A549 (cell line): Measurements from ENCODE around the gene F2RL3. TPM values are rescaled to one million over a fixed set of nuclear protein-coding genes. Genes with fewer than 3 reads are reported as not detected.

Source experiments
- ATAC-seq, 2 experiments: fragments of 200-7000 bp in 1 of 2; fragments of >200 bp in 1 of 2; cut with Nextera tagmentation in 1 of 2; cut with Tn5 transposase in 1 of 2; 3 replicates each; pipeline versions ENCODE4 v1.8.0 to v1.9.1; 2018 to 2020; ENCODE audit warnings: mild to moderate bottlenecking in 1 of 2, moderate library complexity in 1 of 2
- CTCF ChIA-PET: fragments of 300-600 bp; sonication (Branson Sonifier 250); formaldehyde crosslinking; extraction: SDS; loops from one replicate; lab custom pipeline; 2021; ENCODE audit warnings: antibody characterized with exemption, inconsistent platforms; lab: Yijun Ruan, JAX
- POLR2A ChIA-PET: fragments of 350-600 bp; formaldehyde crosslinking; extraction: SDS; loops from one replicate; lab custom pipeline; 2021; ENCODE audit warnings: antibody characterized with exemption, inconsistent platforms; lab: Yijun Ruan, JAX
- DNase-seq, 2 experiments: peaks; one replicate each; pipeline versions ENCODE4 v3.0.0 to v3.0.0-alpha.2; 2011 to 2016; ENCODE audit warnings: low read depth in 1 of 2, low spot score in 1 of 2
- FAIRE-seq: peaks from 2 replicates; lab custom pipeline; 2011; peaks lifted over from hg19 to GRCh38; lab: Jason Lieb, UNC
- H3K27ac ChIP-seq, 2 experiments: fragments of >200 bp; sonication (Bioruptor Twin); formaldehyde crosslinking; 3 replicates each; pipeline ENCODE4 v1.5.1; 2016 to 2017
- H3K4me1 ChIP-seq: fragments of >200 bp; sonication (Bioruptor Twin); formaldehyde crosslinking; 3 replicates; pipeline ENCODE4 v1.6.1; 2016
- H3K4me2 ChIP-seq: fragments of >200 bp; sonication (Bioruptor Twin); formaldehyde crosslinking; 3 replicates; pipeline ENCODE4 v1.6.1; 2016
- H3K4me3 ChIP-seq: fragments of >200 bp; sonication (Bioruptor Twin); formaldehyde crosslinking; 3 replicates; pipeline ENCODE4 v1.5.1; 2016
- H3K9me3 ChIP-seq: fragments of >200 bp; sonication (Bioruptor Twin); formaldehyde crosslinking; 3 replicates; pipeline ENCODE4 v1.6.1; 2016
- ATOH8 ChIP-seq: fragments of 250-450 bp; sonication (Bioruptor Pico); IDR thresholded peaks from 2 replicates; pipeline ENCODE4 v1.5.0; 2020; ENCODE audit warnings: low read depth, mild to moderate bottlenecking, moderate library complexity
- CBX2 ChIP-seq: fragments of 200-600 bp; sonication (generic); IDR thresholded peaks from 2 replicates; pipeline ENCODE4 v1.6.1; 2016; ENCODE audit warnings: low read depth, mild to moderate bottlenecking, borderline replicate concordance
- CBX8 ChIP-seq: fragments of 200-600 bp; sonication (generic); IDR thresholded peaks from 2 replicates; pipeline ENCODE4 v1.6.1; 2016
- CHD4 ChIP-seq: fragments of 200-600 bp; sonication (generic); IDR thresholded peaks from 2 replicates; pipeline ENCODE4 v1.6.1; 2016; ENCODE audit warnings: antibody characterized with exemption, mild to moderate bottlenecking, borderline replicate concordance
- CTCF ChIP-seq: fragments of >200 bp; sonication (Bioruptor Twin); formaldehyde crosslinking; IDR thresholded peaks from 3 replicates; pipeline ENCODE4 v1.5.1; 2016
- E2F6 ChIP-seq: IDR thresholded peaks from 2 replicates; pipeline ENCODE4 v1.6.1; 2012; ENCODE audit warnings: low read depth, borderline replicate concordance
- EHMT2 ChIP-seq: fragments of 200-600 bp; sonication (generic); IDR thresholded peaks from 2 replicates; pipeline ENCODE4 v1.6.1; 2016; ENCODE audit warnings: antibody characterized with exemption, low read depth, mild to moderate bottlenecking, moderate library complexity
- FOSL2 ChIP-seq, 2 experiments: fragments of 450-650 bp in 1 of 2; fragments of >200 bp in 1 of 2; sonication (Bioruptor Twin) in 1 of 2; formaldehyde crosslinking; IDR thresholded peaks; 2 replicates each; pipeline versions ENCODE4 v1.5.0 to v1.6.1; 2016 to 2020; ENCODE audit warnings: mild to moderate bottlenecking in 1 of 2, moderate library complexity in 1 of 2
- FOXS1 ChIP-seq: fragments of 250-450 bp; sonication (Bioruptor Pico); IDR thresholded peaks from 2 replicates; pipeline ENCODE4 v1.5.0; 2020; ENCODE audit warnings: mild to moderate bottlenecking, moderate library complexity
- HDAC2 ChIP-seq: fragments of 200-600 bp; sonication (generic); IDR thresholded peaks from 2 replicates; pipeline ENCODE4 v1.6.1; 2016
- HES2 ChIP-seq: fragments of >200 bp; sonication (Bioruptor Twin); formaldehyde crosslinking; IDR thresholded peaks from 2 replicates; pipeline ENCODE4 v1.6.1; 2016
- JUN ChIP-seq, 2 experiments: fragments of >200 bp; sonication (Bioruptor Twin); formaldehyde crosslinking; IDR thresholded peaks; 2 replicates in 1 of 2; 3 replicates in 1 of 2; pipeline ENCODE4 v1.6.1; 2016 to 2017
- KDM1A ChIP-seq: fragments of 200-600 bp; sonication (generic); IDR thresholded peaks from 2 replicates; pipeline ENCODE4 v1.6.1; 2016; ENCODE audit warnings: low read depth, mild to moderate bottlenecking
- MAZ ChIP-seq: fragments of 150-350 bp; IDR thresholded peaks from 2 replicates; pipeline ENCODE4 v1.6.1; 2014; ENCODE audit warnings: antibody characterized with exemption, low read depth, low read length, borderline replicate concordance
- MYC ChIP-seq: IDR thresholded peaks from 2 replicates; pipeline ENCODE4 v1.6.1; 2012; ENCODE audit warnings: mild to moderate bottlenecking, inconsistent platforms, low read length, improper control_type of control experiment, borderline replicate concordance
- NFE2L2 ChIP-seq: fragments of 150-350 bp; conservative IDR thresholded peaks from 2 replicates; pipeline ENCODE4 v1.6.1; 2014; ENCODE audit warnings: low read length
- NPAS2 ChIP-seq: fragments of 250-450 bp; sonication (Bioruptor Pico); IDR thresholded peaks from 2 replicates; pipeline ENCODE4 v1.8.0; 2022; ENCODE audit warnings: mild to moderate bottlenecking, moderate library complexity, borderline replicate concordance
- RARB ChIP-seq: fragments of 250-450 bp; sonication (Bioruptor Pico); IDR thresholded peaks from 2 replicates; pipeline ENCODE4 v1.8.0; 2021; ENCODE audit warnings: mild to moderate bottlenecking, moderate library complexity
- SMC3 ChIP-seq: fragments of >200 bp; sonication (Bioruptor Twin); formaldehyde crosslinking; IDR thresholded peaks from 3 replicates; pipeline ENCODE4 v1.6.1; 2018; ENCODE audit warnings: inconsistent platforms
- SREBF2 ChIP-seq: fragments of 450-650 bp; IDR thresholded peaks from 2 replicates; pipeline ENCODE4 v1.6.1; 2014; ENCODE audit warnings: mild to moderate bottlenecking, moderate library complexity
- USF2 ChIP-seq: fragments of 450-650 bp; IDR thresholded peaks from 2 replicates; pipeline ENCODE4 v1.6.1; 2014; ENCODE audit warnings: antibody characterized with exemption
- ZNF302 ChIP-seq: fragments of 250-450 bp; sonication (Bioruptor Pico); IDR thresholded peaks from 2 replicates; pipeline ENCODE4 v1.9.0; 2021; ENCODE audit warnings: inconsistent platforms, mild to moderate bottlenecking, moderate library complexity
- ZSCAN20 ChIP-seq: fragments of 250-450 bp; sonication (Bioruptor Pico); IDR thresholded peaks from 2 replicates; pipeline ENCODE4 v1.8.0; 2022; ENCODE audit warnings: mild to moderate bottlenecking, moderate library complexity
- WGBS: methylation state at CpG from one replicate; pipeline ENCODE4 v1.1.6; 2017; ENCODE audit errors: missing lambda C conversion rate; 5-methylcytosine and 5-hydroxymethylcytosine counted together
- polyA plus RNA-seq, 4 experiments: library from polyadenylated mRNA; depleted of rRNA in 3 of 4; stranded (reverse); fragments of >200 nt; fragmentation: RNase III in 1 of 4; extraction: RNeasy Plus Mini Kit Qiagen cat#74134 plus additional on column Dnase treatment in 1 of 4; gene quantifications; 2 replicates in 3 of 4; 3 replicates in 1 of 4; pipeline ENCODE4 v1.2.3, GENCODE V29; 2011 to 2017

F2RL3 gene
- polyA plus RNA-seq, 2 of the 4 experiments (the other 2 are of a cell fraction): not detected

GRCh38 chr19:16890461-16891184, 1.8 kb downstream of the F2RL3 start:
- ATAC-seq (no peak), FAIRE-seq (no peak), DNase-seq (no peak)
- Histone ChIP-seq H3K9me3 (no peaks in the 10 kb centered on the region), H3K4me2 (no peak overlapping the region), H3K4me1 (no peaks in the 10 kb centered on the region), H3K27ac (no peak overlapping the region), H3K4me3 (no peak overlapping the region)
- no peak for TF ChIP-seq MYC
- no peak for TF ChIP-seq ZNF302 (CRISPR knock-in tag)
- no peak for TF ChIP-seq CTCF
- TF ChIP-seq HES2: no peak
- no peak for TF ChIP-seq ZSCAN20 (CRISPR knock-in tag)
- no peak for TF ChIP-seq CBX2
- TF ChIP-seq FOSL2 (IDR thresholded peaks at IDR 0.05): no peak
- no peak for TF ChIP-seq FOSL2 (CRISPR knock-in tag; IDR thresholded peaks at IDR 0.05)
- no peak for TF ChIP-seq CHD4
- no peak for TF ChIP-seq HDAC2
- TF ChIP-seq USF2: no peak
- no peak for TF ChIP-seq JUN (IDR thresholded peaks at IDR 0.05)
- 79% methylated on average over 9 of the region's 24 CpGs for WGBS
- ChIA-PET POLR2A (no interaction called here), CTCF (no interaction called here)

- ATAC-seq (no peak), FAIRE-seq (no peak), DNase-seq (no peak)
- no peaks in the 10 kb centered on the region for H3K9me3 ChIP-seq
- WGBS: 85% methylated on average over 9 of the region's 12 CpGs
- H3K4me2 ChIP-seq: no peak overlapping the region
- ChIA-PET CTCF (interaction anchor here (0.6 kb wide), 1 partner anchor 33 kb away, joined by 4 read pairs; no protein-coding TSS in a partner anchor), POLR2A (no interaction called here)
- H3K27ac ChIP-seq: no peak overlapping the region
- H3K4me1 ChIP-seq: no peaks in the 10 kb centered on the region
- no peak overlapping the region for H3K4me3 ChIP-seq
- TF ChIP-seq SREBF2 (no peak), CTCF (no peak), RARB (CRISPR knock-in tag) (no peak), CBX8 (no peak), NPAS2 (CRISPR knock-in tag) (no peak), FOSL2 (IDR thresholded peaks at IDR 0.05) (no peak), FOSL2 (CRISPR knock-in tag; IDR thresholded peaks at IDR 0.05) (no peak), ATOH8 (CRISPR knock-in tag) (no peak), E2F6 (no peak), KDM1A (no peak), USF2 (no peak), EHMT2 (no peak), SMC3 (no peak), FOXS1 (CRISPR knock-in tag) (no peak), MAZ (no peak), MYC (no peak), NFE2L2 (no peak), CBX2 (no peak)
Measured at GRCh38 chr19:16891696-16892382, 3.0 kb downstream of the F2RL3 start.
